IPS DF 4.7 (cell line): ENCODE measurements around the gene KCNA4.
A peak's percentile ranks its signal among the peaks of the same experiment; 100 is the strongest.
"Not testable (repeated sequence)": the region's sequence is repeated elsewhere in the genome, so short reads cannot be mapped to it uniquely, and the experiment has no call there.

Experiments used
- DNase-seq: peaks from one replicate; pipeline ENCODE4 v3.0.0-alpha.2; 2013; ENCODE audit warnings: low spot score; ENCODE audit errors: extremely low read depth

Gene KCNA4

GRCh38 chr11:30016588-30017363 lies at the start of gene KCNA4:
Gene KCNA4 (minus strand): TSS chr11:30017030. CDS start chr11:30012678, 4,352 bp downstream.
- DNase-seq, result no peak

- DNase-seq, result no peak
Observed at GRCh38 chr11:30062103-30062502, 45.3 kb upstream of the KCNA4 start.

DNA sequence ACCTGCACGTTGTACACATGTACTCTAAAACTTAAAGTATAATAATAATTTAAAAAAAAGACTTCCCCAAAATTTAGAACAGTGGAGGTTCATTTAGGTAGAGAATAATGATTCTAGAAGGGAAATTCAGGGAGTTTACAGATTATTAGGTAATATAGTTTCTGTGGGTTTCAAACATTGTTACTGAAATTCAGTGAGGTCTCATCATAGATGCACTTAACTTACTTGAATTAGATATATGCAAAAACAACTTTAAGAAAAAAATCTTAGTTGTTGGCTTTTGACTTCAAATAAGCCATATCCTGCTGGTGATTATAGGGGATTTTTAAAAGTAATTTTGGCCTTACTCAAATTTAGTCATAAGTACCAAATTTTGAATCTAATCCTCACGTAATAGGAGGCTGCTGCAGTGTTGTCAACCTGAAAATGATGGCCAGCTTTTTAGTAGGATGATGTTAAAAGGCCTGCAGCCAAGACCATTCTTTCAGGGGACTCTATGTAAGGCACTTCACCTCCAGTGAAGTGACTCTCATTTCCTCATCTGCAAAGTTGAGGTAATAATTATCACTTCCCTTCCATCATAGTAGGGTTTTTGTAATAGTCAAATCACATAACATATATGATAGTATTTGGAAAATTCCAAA lies 42.5 kb upstream of the KCNA4 start:
- DNase-seq, result no peak

DNA sequence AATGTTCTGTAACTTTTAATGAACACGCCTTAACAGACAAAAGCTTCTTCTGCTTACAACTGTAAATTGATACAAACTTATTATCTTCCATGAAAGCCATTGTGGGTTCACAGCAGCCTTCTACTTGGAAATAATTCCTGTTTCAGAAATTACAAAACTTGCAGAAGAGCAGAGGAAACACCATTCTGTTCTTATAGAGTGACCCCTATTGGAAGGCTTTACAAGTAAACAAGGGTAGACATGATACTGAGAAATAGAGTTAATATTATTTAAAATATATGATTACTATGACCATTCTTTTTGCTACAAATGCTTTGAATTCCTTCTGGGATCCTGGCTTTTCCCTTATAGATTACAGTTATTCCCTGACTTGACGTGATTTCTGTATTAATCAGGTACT lies 32.4 kb upstream of the KCNA4 start:
- DNase-seq, result no peak

- no peak for DNase-seq
Observed at GRCh38 chr11:30046578-30046945, 29.7 kb upstream of the KCNA4 start.

DNA sequence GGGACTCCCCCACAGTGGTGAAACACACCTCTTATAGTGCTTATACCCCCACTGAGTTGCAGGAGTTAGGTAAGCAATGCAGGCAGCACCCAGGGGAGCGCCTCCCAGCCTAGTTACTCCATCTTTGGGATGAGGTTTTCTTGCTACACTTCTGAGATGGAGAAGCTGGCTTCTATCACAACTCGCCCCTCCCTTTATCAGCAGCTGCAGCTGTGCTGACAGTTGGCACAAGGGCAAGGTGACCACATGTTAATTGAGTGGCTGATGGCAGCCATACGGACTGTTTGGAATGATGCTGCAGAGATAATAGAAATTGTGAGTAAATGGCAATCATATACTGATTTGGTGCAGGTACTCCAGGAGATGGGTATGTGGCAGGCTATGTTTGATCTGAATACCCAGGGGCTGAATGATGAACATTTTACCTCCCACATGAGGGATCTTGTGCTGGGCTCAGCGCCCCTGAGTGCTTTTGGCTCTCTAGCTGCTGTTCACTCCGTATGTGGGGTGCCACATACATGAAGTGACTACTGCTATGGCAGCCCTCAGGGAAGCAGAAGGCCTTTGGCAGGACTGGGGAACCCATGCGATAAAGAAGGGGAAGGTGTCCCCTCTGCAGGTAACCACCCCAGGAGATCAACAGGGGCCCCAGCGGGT lies 29.2 kb upstream of the KCNA4 start:
- DNase-seq, result no peak

DNA sequence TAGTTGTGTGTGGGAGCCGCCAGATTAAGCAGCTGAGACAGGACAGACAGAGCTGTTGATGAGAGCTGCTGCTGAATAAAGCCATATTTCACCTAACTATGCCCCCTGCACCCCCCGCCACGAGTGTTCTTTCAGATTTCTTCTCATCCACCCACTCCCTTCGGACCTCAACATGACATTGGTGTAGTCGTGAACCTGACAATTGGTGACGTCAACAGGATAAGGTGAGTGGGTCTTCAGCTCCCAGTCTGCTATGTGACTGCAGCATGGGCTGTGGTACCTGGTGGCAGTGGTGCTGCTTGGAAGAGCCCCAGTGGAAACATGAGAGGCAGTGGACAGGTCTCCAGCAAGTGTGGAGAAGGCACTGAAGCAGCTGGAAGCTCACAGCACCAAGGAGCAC lies 28.3 kb upstream of the KCNA4 start:
- no peak for DNase-seq

GRCh38 chr11:30041171-30041570 lies 24.3 kb upstream of the KCNA4 start:
- no peak for DNase-seq

GRCh38 chr11:30034746-30035145 lies 17.9 kb upstream of the KCNA4 start:
- not testable (repeated sequence) for DNase-seq

DNA sequence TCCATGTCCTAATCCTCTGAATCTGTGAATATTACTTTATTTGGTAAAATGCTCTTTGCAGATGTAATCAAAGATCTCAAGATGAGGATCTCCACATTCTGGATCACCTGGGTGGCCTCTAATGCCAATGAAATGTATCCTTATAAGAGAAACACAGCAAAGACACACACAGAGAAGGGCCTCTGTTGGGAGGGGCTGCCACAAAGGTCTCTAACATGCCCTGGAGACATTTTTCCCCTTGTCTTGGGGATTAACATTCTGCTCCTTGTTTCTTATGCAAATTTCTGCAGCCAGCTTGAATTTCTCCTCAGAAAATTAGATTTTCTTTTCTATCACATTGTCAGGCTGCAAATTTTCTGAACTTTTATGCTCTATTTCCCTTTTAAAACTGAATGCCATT lies 17.3 kb upstream of the KCNA4 start:
- DNase-seq, result not testable (repeated sequence)

- peak; percentile 79 for DNase-seq
Observed at GRCh38 chr11:30025396-30026139, 8.7 kb upstream of the KCNA4 start.

- no peak for DNase-seq
Observed at GRCh38 chr11:30023074-30023473, 6.2 kb upstream of the KCNA4 start.

DNA sequence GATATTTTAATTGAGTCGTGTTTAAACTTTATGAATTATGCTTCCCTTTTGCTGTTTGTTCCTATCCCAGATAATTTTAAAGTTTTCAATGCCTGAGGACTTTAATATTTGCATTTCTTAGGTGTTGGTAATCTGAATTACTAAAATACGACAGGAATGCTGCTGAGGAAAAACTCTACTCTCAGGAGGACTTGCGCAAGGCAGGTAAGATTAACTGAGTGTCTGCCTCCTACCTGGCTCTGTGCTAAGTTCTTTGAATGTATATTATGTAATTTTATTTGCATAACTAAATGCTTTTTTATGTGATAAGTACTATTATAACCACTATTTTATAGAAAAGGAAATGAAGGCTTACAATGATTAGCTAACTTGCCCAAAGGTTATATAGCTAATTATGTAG lies 2.7 kb upstream of the KCNA4 start:
- DNase-seq, result no peak

DNA sequence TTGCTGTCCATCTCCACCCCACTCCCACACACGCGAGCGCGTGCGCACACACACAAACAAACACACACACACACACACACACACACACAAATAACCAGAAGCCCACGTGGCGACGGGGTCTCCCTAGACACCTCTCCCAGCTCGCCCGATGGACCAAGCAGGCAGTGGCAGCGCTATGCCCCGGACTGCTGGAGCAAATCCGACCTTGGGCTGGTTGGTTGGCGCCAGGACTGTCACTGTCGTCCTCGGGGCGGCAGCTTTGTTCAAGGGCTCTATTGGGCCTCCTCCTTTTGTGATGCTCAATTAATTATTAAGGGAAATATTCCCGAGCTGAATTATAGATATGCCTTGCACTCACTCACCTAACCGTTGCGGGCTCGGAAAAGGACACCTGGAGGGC lies 1.7 kb upstream of the KCNA4 start:
- DNase-seq, result no peak

DNA sequence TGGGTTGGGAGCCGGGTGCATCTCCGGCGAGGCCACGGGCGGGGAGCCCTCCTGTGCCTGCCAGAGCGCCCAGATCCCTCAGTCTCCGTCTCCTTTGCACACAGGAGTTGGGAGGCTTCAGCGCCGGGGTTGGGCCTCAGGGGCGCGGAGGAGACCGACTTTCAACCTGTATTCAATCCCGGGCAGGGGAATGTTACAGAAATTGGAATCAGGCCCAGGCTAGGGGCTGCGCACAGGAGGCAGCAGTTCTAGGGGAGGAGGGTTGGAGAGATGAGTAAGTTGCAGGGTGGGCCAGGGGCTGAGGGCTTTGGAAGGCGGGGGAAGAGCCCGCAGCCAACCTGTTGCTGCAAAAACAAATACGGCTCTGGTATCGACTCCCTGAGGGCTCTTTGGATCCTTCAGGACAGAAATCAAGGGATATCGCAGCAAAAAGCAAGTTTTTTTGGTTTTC lies 640 bp upstream of the KCNA4 start:
- DNase-seq, result no peak

GRCh38 chr11:30015725-30016412 lies 961 bp downstream of the KCNA4 start:
- no peak for DNase-seq

GRCh38 chr11:30012346-30012745 lies 4.5 kb downstream of the KCNA4 start:
- no peak for DNase-seq

DNA sequence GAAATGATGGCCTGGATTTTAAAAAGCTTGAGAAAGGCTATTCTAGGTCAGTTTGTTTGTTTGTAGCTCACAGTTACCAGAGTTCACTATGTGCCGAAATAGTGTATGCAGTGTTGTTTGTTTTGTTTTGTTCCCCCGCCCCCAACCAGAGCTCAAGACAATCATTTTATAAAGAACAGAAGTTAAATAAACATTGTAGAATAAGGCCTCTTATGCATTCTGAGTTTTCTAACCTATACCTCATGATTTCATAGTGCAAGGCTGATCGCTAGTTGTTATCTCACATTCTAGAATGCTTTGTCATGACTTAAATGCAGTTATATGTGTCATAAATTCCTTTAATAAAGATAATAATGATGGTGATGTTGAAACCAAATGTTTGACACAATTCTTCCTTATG lies 7.8 kb downstream of the KCNA4 start:
- no peak for DNase-seq

- no peak for DNase-seq
Observed at GRCh38 chr11:30006876-30007275, 10.0 kb downstream of the KCNA4 start.

DNA sequence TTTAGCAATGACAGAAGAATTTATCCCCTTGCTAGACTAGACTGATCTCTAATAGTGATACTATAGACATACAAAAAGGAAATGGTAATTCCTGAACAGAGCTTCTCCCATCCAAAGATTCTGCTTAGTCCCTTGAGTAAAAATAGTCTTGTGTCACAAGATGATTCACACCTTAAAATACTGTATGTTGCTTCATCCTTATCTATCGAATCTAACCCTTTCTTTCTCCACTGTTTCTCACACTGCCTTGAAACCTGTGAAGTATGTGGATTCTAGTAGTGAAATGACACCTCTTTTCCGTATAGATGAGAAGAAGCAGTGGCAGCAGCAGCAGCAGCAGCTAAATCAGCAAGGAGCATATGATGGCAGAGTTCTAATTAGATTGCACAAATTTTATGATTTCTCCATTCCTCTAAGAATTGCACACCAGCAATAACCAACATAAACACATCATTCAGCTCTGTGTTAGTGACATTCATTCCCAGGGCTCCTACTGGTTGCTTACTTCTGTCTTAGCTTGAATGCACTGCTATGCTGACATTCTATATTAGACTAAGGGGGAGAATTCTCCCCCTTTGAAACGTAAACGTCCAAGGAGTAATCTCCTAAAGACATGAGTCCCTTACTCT lies 14.6 kb downstream of the KCNA4 start:
- no peak for DNase-seq
